Measurements from ENCODE around the gene LRG1.

The LRG1 gene

DNA sequence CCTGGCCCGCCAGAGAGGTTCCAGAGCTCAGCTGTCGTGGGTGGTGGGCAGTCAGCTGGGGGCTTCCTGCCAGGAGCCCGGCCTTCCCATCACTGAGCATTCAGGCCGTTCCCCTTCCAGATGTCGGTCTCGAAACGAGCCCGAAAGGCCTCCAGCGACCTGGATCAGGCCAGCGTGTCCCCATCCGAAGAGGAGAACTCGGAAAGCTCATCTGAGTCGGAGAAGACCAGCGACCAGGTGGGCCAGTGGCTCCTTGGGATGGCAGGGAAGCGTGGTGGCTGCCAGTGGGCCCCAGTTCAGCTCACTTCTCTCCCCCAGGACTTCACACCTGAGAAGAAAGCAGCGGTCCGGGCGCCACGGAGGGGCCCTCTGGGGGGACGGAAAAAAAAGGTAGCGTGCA is 48.4 kb downstream of the LRG1 start:
- no peak for DNase-seq

DNA sequence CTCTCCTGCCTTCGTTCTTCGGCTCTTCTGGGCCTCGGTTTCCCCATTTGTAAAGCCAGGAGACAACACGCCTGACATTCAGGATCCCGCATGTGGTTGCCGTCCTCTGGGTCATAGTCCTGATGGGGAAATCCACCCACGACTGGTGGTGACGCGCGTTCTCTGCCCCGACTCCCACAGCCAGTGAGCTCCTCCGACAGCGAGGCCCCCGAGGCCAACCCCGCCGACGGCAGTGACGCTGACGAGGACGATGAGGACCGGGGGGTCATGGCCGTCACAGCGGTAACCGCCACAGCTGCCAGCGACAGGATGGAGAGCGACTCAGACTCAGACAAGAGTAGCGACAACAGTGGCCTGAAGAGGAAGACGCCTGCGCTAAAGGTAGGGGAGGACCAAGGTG is 51.3 kb downstream of the LRG1 start:
- no peak for DNase-seq

DNA sequence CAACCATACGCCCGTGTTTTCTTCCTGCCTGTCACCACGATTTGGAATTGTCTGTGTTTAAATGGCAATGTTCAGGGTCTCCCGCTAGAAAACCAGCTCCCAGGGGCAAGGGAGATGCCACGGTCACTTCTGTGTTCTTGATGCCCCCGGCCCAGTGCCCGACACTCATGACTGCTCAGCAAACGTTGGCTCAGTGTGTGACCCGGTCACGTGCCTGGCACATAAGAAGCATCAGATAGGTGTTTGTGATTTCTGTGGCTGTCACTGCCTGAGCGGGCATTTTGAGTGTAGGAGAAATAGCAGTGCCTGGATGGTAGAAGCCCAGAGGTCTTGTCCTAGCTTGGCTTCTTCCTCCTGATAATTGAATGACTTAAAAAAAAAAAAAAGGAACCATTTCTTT is 52.3 kb downstream of the LRG1 start:
- DNase-seq, result no peak
